Hepatic stellate cell (primary cell): ENCODE results near the gene LMF1.
"Not testable (repeated sequence)": the region's sequence is repeated elsewhere in the genome, so short reads cannot be mapped to it uniquely, and the experiment has no call there.

Experiments used
- DNase-seq: peaks from one replicate; pipeline ENCODE4 v3.0.0; 2011; ENCODE audit warnings: low spot score

LMF1 gene

DNA sequence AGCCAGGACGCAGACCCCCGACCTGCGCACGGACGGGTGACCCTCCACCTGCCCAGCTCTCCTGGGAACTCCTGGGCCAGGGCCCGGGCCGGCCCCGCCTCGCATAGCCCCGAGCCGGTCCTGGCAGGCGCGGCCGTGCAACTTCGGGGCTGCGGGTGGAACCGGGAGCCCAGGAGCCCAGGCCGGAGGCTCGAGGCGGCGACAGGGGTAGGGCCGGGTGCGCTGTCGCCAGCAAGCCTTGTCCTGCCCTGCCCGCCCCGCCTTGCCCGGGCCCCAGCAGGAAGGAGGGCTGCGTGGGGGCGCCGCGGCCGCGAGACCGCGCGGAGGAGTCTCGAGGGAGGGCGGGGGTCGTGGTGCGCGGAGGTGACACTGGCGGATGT is 408 bp downstream of the LMF1 start:
- DNase-seq, result peak; percentile 48

- peak; percentile 77 for DNase-seq
These were observed 1.0 kb downstream of the LMF1 start for GRCh38 chr16:969508-970385.

GRCh38 chr16:968620-969019 is 2.2 kb downstream of the LMF1 start:
- DNase-seq, result no peak

DNA sequence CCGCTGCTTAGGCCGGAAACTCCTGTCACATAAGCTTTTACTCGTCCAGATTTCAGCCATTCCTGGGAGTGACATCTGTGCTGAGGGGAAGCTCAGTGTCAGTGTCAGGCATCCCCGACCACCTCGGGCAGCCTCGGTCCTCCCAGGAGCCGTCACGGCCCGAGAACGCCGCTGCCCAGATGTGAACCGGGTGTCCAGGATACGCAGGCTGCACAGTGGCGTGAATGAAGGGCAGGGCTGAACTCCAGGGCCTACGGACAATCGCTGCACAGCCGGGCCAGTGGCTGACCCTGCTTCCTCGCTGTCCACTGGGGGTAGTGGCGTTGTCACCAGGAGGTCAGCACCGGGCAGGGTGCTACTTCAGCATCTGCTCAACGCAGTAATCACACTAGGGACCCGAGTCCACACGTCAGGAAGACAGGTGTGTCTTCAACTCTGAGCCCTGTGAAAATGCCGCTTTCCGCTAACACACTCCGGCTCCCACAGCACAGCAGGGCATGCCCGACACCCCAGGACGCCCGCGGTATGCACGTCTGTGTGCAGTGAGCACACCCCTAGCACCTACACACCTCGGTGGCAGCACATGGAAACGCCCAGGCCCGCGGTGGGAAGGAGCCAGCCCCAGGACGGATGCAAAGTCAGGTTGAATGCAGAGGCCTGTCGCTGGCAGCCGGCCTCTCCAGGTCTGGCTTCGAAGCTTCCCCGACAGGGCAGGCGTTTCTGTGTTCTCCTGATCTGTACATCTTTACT is 3.1 kb downstream of the LMF1 start:
- DNase-seq, result no peak

- no peak for DNase-seq
These were observed 3.7 kb downstream of the LMF1 start for GRCh38 chr16:967077-967541.

GRCh38 chr16:966505-966904 is 4.3 kb downstream of the LMF1 start:
- DNase-seq, result no peak

DNA sequence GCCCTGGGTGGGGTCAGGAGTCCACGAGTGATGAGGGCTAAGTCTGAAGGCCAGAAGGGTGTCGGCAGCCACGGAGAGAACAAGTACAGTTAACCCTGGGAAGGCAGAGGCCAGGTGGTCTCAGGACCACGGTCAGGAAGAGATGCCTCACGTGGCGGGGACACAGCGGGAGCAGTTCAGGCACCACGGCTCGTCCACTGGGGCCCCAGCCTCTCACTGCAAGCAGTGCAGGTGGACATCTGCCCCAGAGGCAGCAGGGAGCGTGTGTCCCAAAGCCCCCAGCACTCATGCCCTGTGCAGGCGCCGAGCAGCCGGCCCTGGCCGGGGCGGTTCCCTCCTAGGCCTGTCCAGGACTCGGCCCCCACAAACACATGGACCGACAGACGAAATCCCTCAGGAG is 4.7 kb downstream of the LMF1 start:
- DNase-seq, result no peak

DNA sequence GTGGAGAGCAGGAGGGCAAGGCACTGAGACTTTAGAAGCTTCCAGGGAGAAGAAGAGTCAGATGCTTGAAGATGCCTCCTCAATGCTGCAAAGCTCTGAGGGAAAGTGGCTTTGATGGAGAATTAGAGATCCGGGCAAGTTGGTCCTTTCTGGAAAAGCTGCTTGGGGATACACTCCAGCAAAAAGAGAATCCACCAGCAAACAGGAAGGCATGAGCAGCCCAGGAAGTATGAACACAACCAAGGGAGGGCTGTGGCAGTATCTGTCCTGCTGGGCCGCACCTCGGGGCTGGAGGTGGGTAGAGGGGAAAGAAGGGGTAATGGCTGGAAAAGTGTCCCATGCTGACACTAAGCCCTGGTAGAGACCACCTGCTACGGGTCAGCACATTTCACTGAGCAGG is 5.3 kb downstream of the LMF1 start:
- no peak for DNase-seq

DNA sequence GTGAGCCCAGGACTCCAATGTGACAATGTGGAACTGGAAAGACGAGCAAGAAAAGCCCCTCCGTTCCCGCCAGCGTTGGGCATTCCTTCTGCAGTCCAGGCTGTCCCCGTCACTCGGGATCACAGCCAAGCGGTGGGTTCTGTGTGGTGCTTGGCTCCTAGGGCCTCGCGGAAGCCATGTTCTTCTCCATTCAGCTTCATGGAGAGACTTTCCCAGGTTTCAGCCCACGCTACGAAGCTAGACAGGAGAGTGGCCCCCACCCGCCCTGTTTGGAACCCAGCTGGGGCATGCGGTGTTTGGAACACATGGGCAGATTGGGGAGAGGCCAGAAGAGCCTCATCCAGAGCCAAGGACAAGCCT is 5.8 kb downstream of the LMF1 start:
- DNase-seq, result no peak

GRCh38 chr16:964356-965035 is 6.3 kb downstream of the LMF1 start:
- no peak for DNase-seq

DNA sequence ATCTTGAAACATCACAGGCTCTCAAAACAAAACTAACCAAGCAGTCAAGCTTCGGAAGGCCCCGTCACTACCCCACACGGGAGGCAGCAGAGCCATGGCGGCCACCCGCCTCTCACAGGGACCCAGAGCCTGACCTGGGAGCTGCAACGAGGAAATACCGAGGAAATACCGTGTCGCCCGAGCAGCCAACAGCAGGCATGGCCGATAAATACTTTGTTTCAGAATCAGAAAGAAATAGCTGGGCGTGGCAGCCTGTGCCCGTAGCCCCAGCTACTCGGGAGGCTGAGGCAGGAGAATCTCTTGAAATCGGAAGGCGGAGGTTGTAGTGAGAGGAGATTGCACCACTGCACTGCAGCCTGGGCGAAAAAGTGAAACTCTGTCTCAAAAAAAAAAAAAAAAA is 6.9 kb downstream of the LMF1 start:
- no peak for DNase-seq

DNA sequence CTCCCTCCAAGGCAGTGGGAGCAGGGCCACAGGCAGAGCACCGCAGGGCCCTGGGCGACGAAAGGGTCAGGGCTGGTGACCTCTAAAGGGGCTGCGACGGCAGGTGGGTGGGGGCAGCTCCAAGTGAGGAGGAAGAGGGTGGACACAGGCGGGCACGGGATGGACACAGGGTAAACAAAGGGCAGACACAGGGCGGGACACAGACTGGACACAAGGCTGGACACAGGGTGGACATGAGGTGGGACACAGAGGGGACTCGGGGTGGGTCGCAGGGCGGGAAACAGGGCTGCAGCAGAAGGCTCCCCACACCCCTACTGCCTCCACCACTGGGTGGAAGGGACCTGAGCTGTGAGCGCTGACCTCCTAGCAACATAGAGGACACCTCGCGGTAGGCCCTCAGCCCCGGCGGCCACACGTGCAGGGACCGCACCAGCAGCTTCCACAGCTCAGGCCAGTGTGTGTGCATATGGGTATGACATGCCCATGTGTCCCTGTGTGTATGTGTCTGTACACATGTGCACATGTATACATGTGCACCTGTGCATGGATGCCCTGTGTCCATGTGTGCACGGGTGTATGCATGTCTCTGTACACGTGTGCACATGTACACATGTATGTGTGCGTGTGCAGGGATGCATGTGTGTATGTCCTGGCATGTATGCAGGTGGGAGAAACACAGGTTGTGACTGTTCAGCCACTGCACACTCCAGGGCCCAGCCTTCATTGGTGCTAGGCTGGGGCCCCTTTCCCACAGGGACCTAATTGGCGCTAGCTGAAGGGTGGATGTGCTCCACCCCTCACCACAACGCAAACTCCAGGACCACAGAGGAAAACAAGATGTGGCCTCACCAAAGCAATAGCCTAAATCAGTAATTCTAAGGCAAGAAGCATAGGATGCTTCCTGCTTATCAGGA is 7.6 kb downstream of the LMF1 start:
- DNase-seq, result no peak

- no peak for DNase-seq
These were observed 8.4 kb downstream of the LMF1 start for GRCh38 chr16:962366-962765.

DNA sequence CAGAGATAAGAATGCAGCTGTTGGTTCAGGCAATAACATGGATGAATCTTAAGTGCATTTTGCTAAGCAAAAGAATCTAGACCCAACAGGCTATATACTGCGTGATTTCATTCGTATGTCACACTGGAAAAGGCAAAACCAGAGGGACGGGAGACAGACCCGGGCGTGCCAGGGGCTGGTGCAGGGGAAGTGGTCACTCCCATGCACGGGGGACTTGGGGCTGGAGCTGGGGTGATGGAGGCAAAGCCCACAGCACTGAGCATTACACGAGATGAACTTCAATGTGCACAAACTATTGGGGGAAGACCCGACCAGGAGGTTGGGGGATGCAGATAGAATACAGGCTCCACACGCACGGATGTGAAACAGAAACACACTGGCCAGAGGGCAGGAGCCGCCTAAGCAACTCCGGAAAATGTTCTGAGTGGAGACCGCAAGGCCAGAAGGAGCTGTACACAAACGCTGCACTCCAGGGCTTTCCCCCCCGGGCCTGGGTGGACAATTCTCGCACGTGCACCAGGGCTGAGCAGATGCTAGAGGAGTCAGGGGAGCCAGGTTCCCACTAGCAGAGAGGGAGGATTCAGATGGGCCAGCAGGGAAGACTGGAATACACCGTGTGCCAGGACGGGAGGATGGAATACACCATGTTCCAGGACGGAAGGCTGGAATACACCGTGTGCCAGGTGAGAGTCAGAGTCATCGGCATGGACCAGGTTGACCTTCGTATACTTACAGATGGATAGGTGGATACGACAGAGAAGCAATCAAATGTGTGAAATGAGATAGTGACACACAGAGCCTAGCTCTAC is 11.3 kb downstream of the LMF1 start:
- no peak for DNase-seq

GRCh38 chr16:955766-956165 is 15.0 kb downstream of the LMF1 start:
- DNase-seq, result not testable (repeated sequence)

GRCh38 chr16:953818-954217 is 17.0 kb downstream of the LMF1 start:
- DNase-seq, result not testable (repeated sequence)

DNA sequence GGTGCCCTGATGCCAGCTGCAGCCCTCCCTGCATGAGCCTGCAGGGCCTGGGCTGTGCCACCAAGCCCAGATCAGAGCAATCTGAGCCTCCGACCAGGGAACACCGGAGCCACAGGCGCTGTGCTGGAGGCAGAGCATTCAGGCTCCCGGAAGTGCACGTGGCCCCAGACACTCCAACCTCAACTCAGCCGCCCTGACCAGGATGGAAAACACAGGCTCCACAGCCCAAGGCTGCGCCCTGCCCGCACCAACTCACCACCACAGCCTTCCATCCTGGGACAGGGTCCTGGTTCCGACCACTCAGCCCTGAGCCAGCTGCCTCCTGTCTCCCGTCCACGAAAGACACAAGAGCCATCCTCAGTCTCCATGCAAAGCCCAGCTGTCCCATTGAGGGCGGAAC is 18.5 kb downstream of the LMF1 start:
- no peak for DNase-seq

GRCh38 chr16:951660-952301 is 19.0 kb downstream of the LMF1 start:
- DNase-seq, result no peak

DNA sequence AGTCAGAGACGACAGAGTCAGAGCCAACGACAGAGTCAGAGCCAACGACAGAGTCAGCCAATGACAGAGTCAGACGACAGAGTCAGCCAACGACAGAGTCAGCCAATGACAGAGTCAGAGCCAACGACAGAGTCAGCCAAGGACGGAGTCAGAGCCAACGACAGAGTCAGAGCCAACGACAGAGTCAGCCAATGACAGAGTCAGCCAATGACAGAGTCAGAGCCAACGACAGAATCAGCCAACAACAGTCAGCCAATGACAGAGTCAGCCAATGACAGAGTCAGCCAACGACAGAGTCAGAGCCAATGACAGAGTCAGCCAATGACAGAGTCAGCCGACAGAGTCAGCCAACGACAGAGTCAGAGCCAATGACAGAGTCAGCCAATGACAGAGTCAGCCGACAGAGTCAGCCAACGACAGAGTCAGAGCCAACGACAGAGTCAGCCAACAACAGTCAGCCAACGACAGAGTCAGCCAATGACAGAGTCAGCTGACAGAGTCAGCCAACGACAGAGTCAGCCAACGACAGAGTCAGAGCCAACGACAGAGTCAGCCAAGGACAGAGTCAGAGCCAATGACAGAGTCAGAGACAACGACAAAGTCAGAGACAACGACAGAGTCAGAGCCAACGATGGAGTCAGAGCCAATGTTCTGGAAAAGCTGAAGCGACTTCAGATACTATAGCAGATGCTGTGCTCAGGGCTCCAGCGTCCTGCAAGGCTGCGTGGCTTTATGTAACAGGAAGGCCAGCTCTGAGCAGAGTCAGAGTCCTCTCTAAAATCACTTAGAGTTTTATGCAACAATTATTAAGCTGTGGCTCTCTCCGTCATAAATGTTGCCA is 19.8 kb downstream of the LMF1 start:
- DNase-seq, result not testable (repeated sequence)
